Karpas-422 (cell line): ENCODE measurements around the gene SBF1. TPM values are rescaled to one million over a fixed set of nuclear protein-coding genes. Genes with fewer than 3 reads are reported as not detected.
A peak's percentile ranks its signal among the peaks of the same experiment; 100 is the strongest.

Experiments
- DNase-seq: peaks from one replicate; pipeline ENCODE4 v3.0.0-alpha.2; 2015
- H2AFZ ChIP-seq: fragments of 200-600 bp; sonication (generic); 2 replicates; pipeline ENCODE4 v1.6.1; 2014; ENCODE audit warnings: antibody characterized with exemption, low read length, mixed read lengths
- H3K27ac ChIP-seq: fragments of 200-600 bp; sonication (generic); 2 replicates; pipeline ENCODE4 v1.5.1; 2014; ENCODE audit warnings: mild to moderate bottlenecking, low read length, moderate library complexity
- H3K27me3 ChIP-seq: fragments of 200-600 bp; sonication (generic); 2 replicates; pipeline ENCODE4 v1.6.1; 2014; ENCODE audit warnings: low read length, mixed read lengths
- H3K36me3 ChIP-seq: fragments of 200-600 bp; sonication (generic); 2 replicates; pipeline ENCODE4 v1.6.1; 2014; ENCODE audit warnings: low read length, mixed read lengths; ENCODE audit not compliant: insufficient read depth
- H3K4me1 ChIP-seq: fragments of 200-600 bp; sonication (generic); 2 replicates; pipeline ENCODE4 v1.6.1; 2014; ENCODE audit warnings: mild to moderate bottlenecking, low read length, mixed read lengths
- H3K4me2 ChIP-seq: fragments of 200-600 bp; sonication (generic); 2 replicates; pipeline ENCODE4 v1.6.1; 2014; ENCODE audit warnings: low read length, low read depth, mild to moderate bottlenecking; ENCODE audit not compliant: poor library complexity, severe bottlenecking
- H3K4me3 ChIP-seq: fragments of 200-600 bp; sonication (generic); 2 replicates; pipeline ENCODE4 v1.5.1; 2014; ENCODE audit warnings: mild to moderate bottlenecking, antibody characterized with exemption, low read length, mixed read lengths
- H3K79me2 ChIP-seq: fragments of 200-600 bp; sonication (generic); 2 replicates; pipeline ENCODE4 v1.6.1; 2014; ENCODE audit warnings: mild to moderate bottlenecking, low read length, mixed read lengths
- H3K9ac ChIP-seq: fragments of 200-600 bp; sonication (generic); 2 replicates; pipeline ENCODE4 v1.6.0; 2014; ENCODE audit warnings: low read length
- H3K9me2 ChIP-seq: fragments of 200-600 bp; sonication (generic), shearing (Covaris generic); replicated peaks from 2 replicates; pipeline ENCODE4 v1.6.0; 2014; ENCODE audit warnings: mild to moderate bottlenecking, low read length, moderate library complexity; ENCODE audit not compliant: insufficient read depth
- H3K9me3 ChIP-seq: fragments of 300-700, 200-600 bp; sonication (generic); 2 replicates; pipeline ENCODE4 v1.6.1; 2014; ENCODE audit warnings: low read length, mixed read lengths
- H4K20me1 ChIP-seq: fragments of 200-600 bp; sonication (generic); 2 replicates; pipeline ENCODE4 v1.6.1; 2014; ENCODE audit warnings: mild to moderate bottlenecking, antibody characterized with exemption, low read length, low read depth; ENCODE audit not compliant: insufficient read depth
- total RNA-seq: library from RNA; depleted of rRNA; stranded (reverse); fragments of >200 nt; shearing (Covaris generic); gene quantifications from 2 replicates; pipeline ENCODE4 v1.2.3, GENCODE V29; 2014; ENCODE audit warnings: low replicate concordance

SBF1 gene
- total RNA-seq, 1 experiment from 2014 or later, result 33.5 TPM

DNA sequence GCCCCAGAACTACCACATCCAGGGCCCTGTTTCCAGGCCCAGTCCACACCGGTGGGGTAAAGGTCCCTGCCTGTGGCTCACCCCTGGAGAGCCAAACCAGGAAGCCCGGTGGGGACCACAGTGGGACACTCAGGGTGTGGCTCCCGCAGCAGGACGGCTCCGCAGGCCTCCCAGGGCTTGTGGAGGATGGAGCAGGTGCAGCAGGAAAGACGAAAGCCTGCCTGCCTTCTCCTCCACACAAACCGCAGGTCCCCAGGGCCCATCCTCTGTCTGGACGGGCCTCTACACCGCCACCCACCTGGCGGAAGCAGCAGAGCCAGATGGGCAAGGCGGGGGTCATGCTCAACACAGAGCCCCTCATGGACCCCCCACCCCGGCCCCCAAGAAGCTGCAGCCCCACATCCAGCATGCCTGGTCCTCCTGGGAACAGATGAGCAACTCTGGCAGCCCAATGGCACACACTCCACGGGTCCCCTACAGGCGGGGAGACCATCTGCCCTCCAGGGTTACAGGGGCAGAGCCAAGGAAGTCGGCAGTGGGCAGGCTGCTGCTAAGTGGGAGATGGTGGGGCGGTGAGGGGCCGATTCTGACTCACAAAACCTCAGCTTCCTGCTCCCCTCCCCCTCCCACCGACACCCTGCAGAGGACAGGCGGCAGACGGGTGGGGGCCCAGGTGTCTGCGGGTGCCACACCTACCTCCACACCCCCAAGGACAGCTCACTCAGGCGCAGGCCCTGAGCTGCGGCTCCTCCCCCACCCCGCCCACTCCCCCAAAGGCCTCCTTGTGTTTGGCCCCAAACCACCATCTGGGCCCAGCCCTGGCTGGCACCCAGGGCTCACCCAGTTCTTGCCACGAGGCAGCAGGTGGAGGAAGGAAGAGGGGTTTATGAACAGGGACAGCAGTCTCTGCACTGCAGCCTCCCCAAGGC is 5.2 kb downstream of the SBF1 start:
- Histone ChIP-seq H3K79me2 (peaks cover 61% of the 10 kb centered on the region), H3K9me3 (no peaks in the 10 kb centered on the region), H2AFZ (no peak overlapping the region), H3K4me3 (peak overlapping the region; percentile 76), H3K36me3 (0 out of 2 replicates have a peak, but pooled peaks cover 4% of the 10 kb centered on the region), H3K4me2 (peak overlapping the region; percentile 81), H3K9ac (peak overlapping the region; percentile 89), H3K27ac (peak overlapping the region; percentile 99), H3K4me1 (peaks cover 62% of the 10 kb centered on the region), H3K27me3 (no peaks in the 10 kb centered on the region), H4K20me1 (peaks cover 53% of the 10 kb centered on the region; the same call in 1 of the 2 replicates), H3K9me2 (no peaks in the 10 kb centered on the region)
- DNase-seq, result peak; percentile 92

DNA sequence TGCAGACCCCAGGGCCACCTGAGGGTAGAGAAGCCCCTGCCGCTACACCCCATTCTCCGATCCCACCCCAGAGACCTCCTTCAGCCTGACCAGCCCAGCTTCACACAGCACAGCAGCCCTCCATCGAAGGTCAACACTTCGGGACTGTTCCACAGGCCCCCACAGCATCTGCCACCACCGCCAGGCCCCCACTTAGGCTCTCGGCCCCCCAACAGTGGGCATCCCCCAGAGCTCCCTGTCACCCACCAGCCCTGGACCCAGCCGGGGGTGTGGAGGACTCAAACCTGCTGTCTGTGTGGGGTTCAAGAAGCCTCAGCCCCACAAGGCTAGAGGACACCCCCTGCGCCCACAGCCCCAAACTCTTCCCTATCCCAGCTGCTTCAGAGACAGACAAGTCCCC is 6.2 kb downstream of the SBF1 start:
- peak overlapping the region; percentile 81 for H3K4me2 ChIP-seq
- no peak for DNase-seq
- H3K9me2 ChIP-seq, result no peaks in the 10 kb centered on the region
- H2AFZ ChIP-seq, result no peak overlapping the region
- H3K4me3 ChIP-seq, result peak overlapping the region; percentile 76; the same call in 1 of the 2 replicates
- peaks cover 58% of the 10 kb centered on the region for H3K4me1 ChIP-seq
- no peaks in the 10 kb centered on the region for H3K9me3 ChIP-seq
- H3K27ac ChIP-seq, result peak overlapping the region; percentile 99
- no peaks in the 10 kb centered on the region for H3K27me3 ChIP-seq
- 0 out of 2 replicates have a peak, but pooled peaks cover 4% of the 10 kb centered on the region for H3K36me3 ChIP-seq
- H4K20me1 ChIP-seq, result peaks cover 47% of the 10 kb centered on the region; the same call in 1 of the 2 replicates
- H3K79me2 ChIP-seq, result peaks cover 53% of the 10 kb centered on the region
- H3K9ac ChIP-seq, result peak overlapping the region; percentile 89

DNA sequence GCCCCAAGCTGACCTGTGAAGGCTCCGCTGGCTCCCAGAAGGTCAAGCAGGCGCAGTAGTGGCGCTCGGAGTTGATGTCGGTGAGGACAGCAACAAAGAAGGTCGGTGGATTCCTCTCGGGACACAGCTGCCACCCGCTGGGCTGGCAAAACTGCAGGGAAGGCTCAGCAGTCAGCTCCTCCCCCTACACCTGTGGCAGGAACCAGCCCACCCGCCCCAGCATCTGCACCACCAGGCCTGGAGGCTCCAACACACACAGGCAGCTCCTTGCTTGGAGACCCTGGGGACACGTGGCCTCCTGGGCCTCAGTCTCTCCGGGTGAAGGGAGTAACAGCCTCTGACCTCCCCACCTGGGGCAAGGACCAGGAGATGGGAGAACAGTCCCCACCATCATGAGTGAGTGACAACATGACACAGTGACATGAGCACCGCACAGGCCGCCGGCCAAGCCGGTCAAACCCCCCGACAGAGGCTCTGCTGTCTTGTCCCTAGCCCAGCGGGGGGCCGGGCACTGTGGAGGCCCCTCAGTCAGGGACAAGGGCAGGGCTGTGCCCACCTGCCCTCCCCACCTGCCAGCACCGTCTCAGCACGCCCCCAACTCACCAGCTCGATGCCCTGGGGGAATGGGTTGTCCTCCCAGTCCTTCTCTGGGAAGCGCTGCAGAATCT is 6.9 kb downstream of the SBF1 start:
- Histone ChIP-seq H3K4me3 (no peak overlapping the region), H3K4me1 (peaks cover 50% of the 10 kb centered on the region), H3K27me3 (no peaks in the 10 kb centered on the region), H3K79me2 (peaks cover 46% of the 10 kb centered on the region), H3K9me3 (no peaks in the 10 kb centered on the region), H3K36me3 (0 out of 2 replicates have a peak, but pooled peaks cover 4% of the 10 kb centered on the region), H2AFZ (no peak overlapping the region), H3K4me2 (no peak overlapping the region), H3K9me2 (no peaks in the 10 kb centered on the region), H3K9ac (no peak overlapping the region; the same call in 1 of the 2 replicates), H3K27ac (peak overlapping the region; percentile 99), H4K20me1 (peaks cover 41% of the 10 kb centered on the region; the same call in 1 of the 2 replicates)
- no peak for DNase-seq

DNA sequence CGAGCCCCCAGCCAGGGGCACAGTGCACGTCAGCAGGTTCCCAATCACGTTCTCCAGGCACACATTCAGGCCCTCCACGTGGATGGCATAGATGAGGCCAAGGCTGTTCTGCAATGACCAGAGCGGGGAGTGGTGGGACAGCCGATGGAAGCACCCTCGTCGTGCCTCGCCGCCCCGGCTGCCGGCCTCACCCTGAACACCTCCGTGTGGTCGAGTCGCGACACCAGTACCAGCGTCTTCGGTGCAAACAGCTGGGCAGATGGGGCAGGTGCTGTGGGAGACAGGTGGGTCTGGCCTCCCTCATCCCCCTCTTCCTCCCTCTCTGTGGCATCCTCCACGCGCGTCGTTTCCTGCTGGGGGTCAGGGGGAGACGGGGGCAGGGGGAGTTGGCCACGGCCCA is 7.5 kb downstream of the SBF1 start:
- Histone ChIP-seq H3K9ac (no peak overlapping the region), H3K4me3 (no peak overlapping the region), H3K9me3 (no peaks in the 10 kb centered on the region), H3K27me3 (no peaks in the 10 kb centered on the region), H3K36me3 (0 out of 2 replicates have a peak, but pooled peaks cover 4% of the 10 kb centered on the region), H3K4me2 (no peak overlapping the region), H4K20me1 (peaks cover 35% of the 10 kb centered on the region; the same call in 1 of the 2 replicates), H3K79me2 (peaks cover 40% of the 10 kb centered on the region), H3K27ac (no peak overlapping the region), H3K9me2 (no peaks in the 10 kb centered on the region), H2AFZ (no peak overlapping the region), H3K4me1 (peaks cover 45% of the 10 kb centered on the region)
- DNase-seq, result no peak

DNA sequence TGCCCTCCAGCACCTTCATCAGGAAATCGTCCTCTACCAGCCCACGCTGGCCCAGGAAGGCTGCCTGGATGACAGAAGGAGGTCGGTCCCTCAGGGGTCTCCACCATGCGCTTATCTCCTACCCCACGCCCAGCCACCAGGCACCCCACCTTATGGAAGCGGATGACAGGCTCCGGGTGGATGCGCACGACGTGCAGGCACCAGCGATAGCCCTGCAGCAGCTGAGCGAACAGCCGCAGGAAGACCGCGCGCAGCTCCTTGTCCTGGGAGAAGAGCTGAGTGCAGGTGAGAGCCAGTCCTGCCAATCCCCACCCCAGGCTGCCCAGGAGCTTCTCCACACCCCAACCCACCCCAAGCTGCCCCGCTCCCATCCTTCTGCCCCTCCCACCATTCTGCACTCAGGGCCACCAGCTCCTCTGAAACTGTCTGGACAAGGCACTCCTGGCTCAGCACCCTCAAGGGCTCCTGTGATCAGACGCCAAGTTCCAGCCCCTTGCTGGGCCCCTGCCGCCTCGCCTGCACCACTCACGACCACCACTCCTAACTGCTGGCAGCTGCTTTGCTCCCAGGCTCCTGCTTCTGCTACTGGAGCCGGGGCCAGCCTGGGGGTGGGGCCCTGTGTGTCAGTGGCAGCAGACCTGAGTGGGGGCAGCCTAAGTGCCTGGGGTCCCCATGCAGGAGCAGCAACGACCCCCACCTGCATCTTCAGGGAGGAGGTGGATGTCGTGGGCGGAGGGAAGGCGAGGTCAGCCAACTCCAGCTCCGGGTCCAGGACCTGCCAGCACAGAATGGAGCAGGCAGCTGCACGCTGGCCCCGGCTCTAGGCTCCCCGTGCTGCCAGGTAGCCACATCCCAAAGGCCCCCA is 9.5 kb downstream of the SBF1 start:
- H3K4me3 ChIP-seq, result no peak overlapping the region
- H3K27ac ChIP-seq, result no peak overlapping the region
- no peak overlapping the region for H2AFZ ChIP-seq
- no peaks in the 10 kb centered on the region for H3K27me3 ChIP-seq
- H3K9me2 ChIP-seq, result no peaks in the 10 kb centered on the region
- H3K4me1 ChIP-seq, result peaks cover 24% of the 10 kb centered on the region
- no peak overlapping the region for H3K4me2 ChIP-seq
- H4K20me1 ChIP-seq, result peaks cover 19% of the 10 kb centered on the region; the same call in 1 of the 2 replicates
- H3K36me3 ChIP-seq, result 0 out of 2 replicates have a peak, but pooled peaks cover 10% of the 10 kb centered on the region
- H3K9me3 ChIP-seq, result no peaks in the 10 kb centered on the region
- peaks cover 24% of the 10 kb centered on the region for H3K79me2 ChIP-seq
- H3K9ac ChIP-seq, result no peak overlapping the region
- DNase-seq, result no peak

DNA sequence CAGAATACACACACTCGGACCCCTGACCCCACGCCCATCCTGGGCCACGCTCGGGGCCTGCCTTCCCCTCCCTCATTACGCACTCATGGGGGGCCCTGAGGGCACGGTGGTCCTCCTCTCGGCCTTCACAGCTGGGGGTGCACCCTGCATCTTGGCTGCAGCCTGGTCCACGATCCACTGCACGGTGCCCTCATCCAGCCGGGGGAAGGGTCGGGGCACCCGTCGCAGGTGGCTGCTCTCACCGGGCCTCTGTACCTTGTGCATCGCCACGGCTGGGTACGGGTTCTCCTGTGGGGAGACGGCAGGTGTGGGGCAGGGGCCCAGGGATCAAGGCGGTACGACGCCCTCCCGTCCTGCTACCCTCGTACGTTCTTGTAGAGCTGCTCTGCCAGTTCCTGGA is 10.4 kb downstream of the SBF1 start:
- DNase-seq, result no peak
- H3K27ac ChIP-seq, result no peak overlapping the region
- H3K4me1 ChIP-seq, result peaks cover 16% of the 10 kb centered on the region
- peaks cover 19% of the 10 kb centered on the region; the same call in 1 of the 2 replicates for H4K20me1 ChIP-seq
- H3K27me3 ChIP-seq, result no peaks in the 10 kb centered on the region
- no peak overlapping the region for H3K9ac ChIP-seq
- no peaks in the 10 kb centered on the region for H3K9me2 ChIP-seq
- H3K9me3 ChIP-seq, result no peaks in the 10 kb centered on the region
- no peak overlapping the region for H3K4me3 ChIP-seq
- no peak overlapping the region for H2AFZ ChIP-seq
- no peak overlapping the region for H3K4me2 ChIP-seq
- H3K79me2 ChIP-seq, result peaks cover 17% of the 10 kb centered on the region
- 0 out of 2 replicates have a peak, but pooled peaks cover 10% of the 10 kb centered on the region for H3K36me3 ChIP-seq

DNA sequence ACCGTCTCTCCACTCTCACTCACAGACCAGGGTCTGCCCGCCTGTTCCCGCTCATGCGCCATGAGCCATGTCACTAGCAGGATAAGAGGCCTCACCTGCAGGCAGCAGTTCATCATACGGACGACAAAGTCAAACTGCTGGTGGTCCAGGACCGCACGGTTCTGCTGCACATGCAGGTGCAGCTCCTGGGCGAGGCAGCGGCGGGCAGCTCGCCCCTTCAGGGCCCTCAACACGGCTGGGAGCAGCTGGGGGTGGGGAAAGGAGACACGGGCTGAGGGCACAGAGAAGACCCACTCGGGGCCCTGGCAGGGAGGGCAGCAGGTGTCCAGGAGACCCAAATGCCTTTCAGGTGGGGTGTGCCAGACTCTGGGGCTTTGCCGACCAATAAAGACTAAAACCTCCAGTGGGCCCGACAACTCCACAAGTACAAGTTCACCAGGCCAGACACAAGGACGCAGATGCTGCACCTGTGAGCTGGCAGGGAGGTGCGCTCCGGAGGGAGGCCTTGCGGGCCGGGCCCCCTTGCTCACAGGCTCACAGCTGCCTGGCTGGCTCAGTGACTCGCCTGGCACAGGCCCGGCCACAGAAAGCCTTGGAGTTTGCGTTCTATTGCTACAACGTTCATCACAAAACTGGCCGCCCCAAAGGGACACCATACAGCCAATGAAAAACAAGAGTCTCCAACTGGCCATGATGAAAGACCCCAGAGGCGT is 11.5 kb downstream of the SBF1 start:
- H3K79me2 ChIP-seq, result peaks cover 7% of the 10 kb centered on the region
- H3K4me3 ChIP-seq, result no peak overlapping the region
- peaks cover 8% of the 10 kb centered on the region; the same call in 1 of the 2 replicates for H4K20me1 ChIP-seq
- H3K9ac ChIP-seq, result no peak overlapping the region
- H3K9me3 ChIP-seq, result no peaks in the 10 kb centered on the region
- no peak overlapping the region for H3K4me2 ChIP-seq
- H3K27ac ChIP-seq, result no peak overlapping the region
- peaks cover 5% of the 10 kb centered on the region for H3K4me1 ChIP-seq
- H3K9me2 ChIP-seq, result no peaks in the 10 kb centered on the region
- DNase-seq, result no peak
- no peaks in the 10 kb centered on the region for H3K27me3 ChIP-seq
- 0 out of 2 replicates have a peak, but pooled peaks cover 10% of the 10 kb centered on the region for H3K36me3 ChIP-seq
- H2AFZ ChIP-seq, result no peak overlapping the region
